Fibroblast of villous mesenchyme (primary cell): ENCODE measurements around the gene DCBLD1. TPM values are rescaled to one million over a fixed set of nuclear protein-coding genes. Genes with fewer than 3 reads are reported as not detected.
A peak's percentile ranks its signal among the peaks of the same experiment; 100 is the strongest.

Experiments used
- DNase-seq: peaks from one replicate; pipeline ENCODE4 v3.0.0-alpha.2; 2010; ENCODE audit warnings: low read depth
- H3K4me3 ChIP-seq: 2 replicates; pipeline ENCODE4 v1.5.1; 2011; ENCODE audit warnings: low read depth, mild to moderate bottlenecking, low read length
- CTCF ChIP-seq: IDR thresholded peaks from 2 replicates; pipeline ENCODE4 v1.5.1; 2012; ENCODE audit warnings: low read depth, mild to moderate bottlenecking, low read length; ENCODE audit not compliant: insufficient read depth
- total RNA-seq: library from RNA; depleted of rRNA; stranded (reverse); fragments of >200 nt; gene quantifications from 2 replicates; pipeline ENCODE4 v1.2.3, GENCODE V29; 2012

DCBLD1 gene
- total RNA-seq, 1 donor: 69.1 TPM

DNA sequence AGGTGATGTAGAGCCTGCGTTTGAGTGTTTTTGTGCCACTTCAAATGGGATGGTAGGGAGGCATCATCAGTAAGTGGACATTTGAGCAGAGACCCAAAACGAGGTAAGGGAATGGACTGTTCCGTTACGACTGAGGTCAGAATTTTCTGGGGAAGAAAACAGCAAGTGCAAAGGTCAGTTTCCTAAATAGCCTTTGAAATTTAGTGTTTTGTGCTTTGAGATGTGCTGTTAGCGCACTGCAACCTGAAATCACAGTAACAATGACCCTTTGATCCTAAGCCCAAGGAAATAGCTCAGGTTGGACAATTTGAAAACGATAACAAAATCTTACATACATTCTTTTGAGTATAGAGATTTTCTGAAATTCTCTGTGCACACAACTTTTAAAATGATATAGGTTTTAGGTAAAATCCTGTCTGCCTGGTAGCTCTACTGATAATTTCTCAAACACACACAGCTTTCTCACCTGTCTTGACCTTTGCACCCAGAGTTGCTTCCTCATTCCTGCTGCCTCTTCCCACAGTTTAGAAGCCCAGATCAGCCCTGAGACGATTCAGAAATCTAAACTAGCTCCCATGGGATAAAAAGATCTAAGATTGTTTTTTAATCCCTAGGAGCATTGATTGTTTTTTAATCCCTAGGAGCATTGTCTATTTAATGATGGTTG, 22.1 kb downstream of the DCBLD1 start:
- no peak overlapping the region for H3K4me3 ChIP-seq
- DNase-seq: no peak
- no peak for TF ChIP-seq CTCF

DNA sequence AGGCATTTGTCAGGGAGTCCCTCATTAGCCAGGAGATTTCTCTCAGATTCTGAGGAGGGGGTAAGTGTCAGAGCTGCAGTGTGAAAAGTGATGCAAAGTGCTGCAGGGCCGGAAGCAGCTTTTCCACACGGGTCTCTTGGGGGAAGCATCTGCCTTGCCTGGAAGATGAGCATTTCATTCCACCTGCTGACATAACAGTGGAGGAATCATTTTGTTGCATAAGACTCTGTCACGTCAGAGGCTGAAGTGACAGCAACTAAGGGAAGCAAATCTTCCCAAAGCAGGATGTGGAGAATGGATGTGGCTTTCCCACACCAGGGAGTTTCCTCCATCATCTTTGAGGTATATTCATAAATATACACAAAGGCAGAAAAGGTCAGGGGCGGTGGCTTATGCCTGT, 22.8 kb downstream of the DCBLD1 start:
- DNase-seq: peak; percentile 72
- no peak overlapping the region for H3K4me3 ChIP-seq
- TF ChIP-seq CTCF: no peak

GRCh38 chr6:117506180-117506835, 23.8 kb downstream of the DCBLD1 start:
- no peak overlapping the region for H3K4me3 ChIP-seq
- DNase-seq: peak; percentile 62
- no peak for TF ChIP-seq CTCF

- no peak overlapping the region for H3K4me3 ChIP-seq
- TF ChIP-seq CTCF: no peak
- no peak for DNase-seq
Observed at GRCh38 chr6:117506907-117507306, 24.4 kb downstream of the DCBLD1 start.

DNA sequence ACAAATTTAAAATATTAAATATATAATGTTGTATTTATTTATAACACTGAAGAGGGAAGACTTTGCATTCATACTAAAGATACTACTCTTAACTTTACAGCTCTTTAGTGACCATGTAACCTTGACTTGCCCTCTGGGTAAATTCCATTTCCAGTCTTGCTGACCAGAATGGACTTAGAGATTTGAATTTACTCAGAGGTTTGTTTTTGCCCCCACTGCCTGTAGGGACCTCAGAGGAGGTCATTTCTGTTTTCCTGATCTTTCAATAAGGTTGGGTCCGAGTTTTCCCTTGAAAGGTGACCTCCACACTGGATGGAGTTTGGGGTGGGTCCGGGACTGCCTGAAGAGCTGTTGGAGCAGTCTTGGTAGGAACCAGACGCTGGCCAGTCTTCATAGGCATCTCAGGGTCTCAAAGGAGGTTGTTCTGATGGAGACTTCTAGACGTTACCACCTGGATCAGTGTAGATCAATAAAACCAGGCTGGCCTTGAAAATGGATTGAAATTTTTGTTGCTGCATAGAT, 26.0 kb downstream of the DCBLD1 start:
- no peak for TF ChIP-seq CTCF
- no peak for DNase-seq
- no peak overlapping the region for H3K4me3 ChIP-seq

DNA sequence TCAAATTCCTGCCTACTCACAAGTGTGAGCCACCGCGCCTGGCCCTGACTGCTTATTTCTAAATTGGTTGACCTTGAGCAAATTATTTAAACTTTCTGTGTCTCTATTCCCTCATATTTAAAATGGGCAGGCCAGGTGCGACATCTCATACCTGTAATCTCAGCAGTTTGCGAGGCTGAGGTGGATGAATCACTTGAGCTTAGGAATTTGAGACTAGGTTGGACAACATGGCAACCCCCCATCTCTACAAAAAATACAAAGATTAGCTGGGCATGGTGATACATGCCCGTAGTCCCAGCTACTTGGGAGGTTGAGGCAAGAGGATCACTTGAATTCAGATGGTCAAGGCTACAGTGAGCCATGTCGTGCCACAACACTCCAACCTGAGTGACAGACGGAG, 26.5 kb downstream of the DCBLD1 start:
- DNase-seq: no peak
- no peak overlapping the region for H3K4me3 ChIP-seq
- no peak for TF ChIP-seq CTCF
